Skeletal muscle tissue (tissue), 4 donors: ENCODE data around the gene HSD17B10. TPM values are rescaled to one million over a fixed set of nuclear protein-coding genes. Genes with fewer than 3 reads are reported as not detected.
"Not testable (repeated sequence)": the region's sequence is repeated elsewhere in the genome, so short reads cannot be mapped to it uniquely, and the experiment has no call there.

Experiments used
- H3K27ac ChIP-seq: one replicate; pipeline ENCODE4 v1.7.0; 2013; ENCODE audit warnings: mild to moderate bottlenecking, low read depth, low read length, inconsistent platforms
- H3K27me3 ChIP-seq, 3 donors: one replicate each; pipeline ENCODE4 v1.7.0; 2013; ENCODE audit warnings: low read length in 3 of 3; ENCODE audit not compliant: control insufficient read depth in 3 of 3, insufficient read depth in 3 of 3
- H3K36me3 ChIP-seq, 3 donors: one replicate each; pipeline ENCODE4 v1.7.0; 2013; ENCODE audit warnings: low read length in 3 of 3; ENCODE audit not compliant: control insufficient read depth in 3 of 3, insufficient read depth in 3 of 3
- H3K4me1 ChIP-seq, 3 donors: one replicate each; pipeline ENCODE4 v1.7.0; 2013; ENCODE audit warnings: low read length in 3 of 3, mild to moderate bottlenecking in 3 of 3; ENCODE audit not compliant: control insufficient read depth in 3 of 3, insufficient read depth in 3 of 3
- H3K4me3 ChIP-seq, 3 donors: one replicate each; pipeline ENCODE4 v1.7.0; 2013; ENCODE audit warnings: low read length in 3 of 3
- H3K9ac ChIP-seq, 3 donors: one replicate each; pipeline ENCODE4 v1.7.0; 2013; ENCODE audit warnings: low read length in 3 of 3, mild to moderate bottlenecking in 3 of 3, moderate library complexity in 2 of 3, low read depth in 1 of 3
- H3K9me3 ChIP-seq, 3 donors: one replicate each; pipeline ENCODE4 v1.7.0; 2013; ENCODE audit warnings: low read length in 3 of 3; ENCODE audit not compliant: control insufficient read depth in 3 of 3
- total RNA-seq: library from RNA; depleted of rRNA; stranded (reverse); fragments of >200 nt; gene quantifications from one replicate; pipeline ENCODE4 v1.2.3, GENCODE V29; 2014
- donor health status: Osteomylitis.

The HSD17B10 gene
- total RNA-seq = 62.1 TPM

- H3K4me3 ChIP-seq = peak within 1 kb of the TSS; percentile 84 to 90 (median 86)
- peaks cover 9 to 22% (median 20%) of the 10 kb centered on the region in 3 donors for H3K36me3 ChIP-seq
- peaks cover 0 to 2% (median 0%) of the 10 kb centered on the region in 3 donors for H3K27me3 ChIP-seq
- no peaks in the 10 kb centered on the region for H3K9me3 ChIP-seq
- peak within 1 kb of the TSS; percentile 82 to 85 (median 85) for H3K9ac ChIP-seq
- peaks cover 6 to 12% (median 7%) of the 10 kb centered on the region in 3 donors for H3K4me1 ChIP-seq
- peak within 1 kb of the TSS; percentile 79 for H3K27ac ChIP-seq
Measured at GRCh38 chrX:53433651-53434639, at the start of gene HSD17B10. TSS of gene HSD17B10 (minus strand) at chrX:53434370. CDS start at chrX:53434345, 25 bp downstream.

GRCh38 chrX:53483416-53483815 is 49.2 kb upstream of the HSD17B10 start:
- Histone ChIP-seq H3K27me3 (peaks cover 0 to 2% (median 0%) of the 10 kb centered on the region in 3 donors), H3K9me3 (no peaks in the 10 kb centered on the region), H3K36me3 (no peaks in the 10 kb centered on the region), H3K4me1 (peaks cover 0 to 2% (median 0%) of the 10 kb centered on the region in 3 donors), H3K4me3 (no peak overlapping the region), H3K9ac (no peak overlapping the region), H3K27ac (no peak overlapping the region)

GRCh38 chrX:53481816-53482465 is 47.8 kb upstream of the HSD17B10 start:
- no peaks in the 10 kb centered on the region for H3K36me3 ChIP-seq
- no peak overlapping the region for H3K9ac ChIP-seq
- no peak overlapping the region for H3K27ac ChIP-seq
- peaks cover 0 to 9% (median 0%) of the 10 kb centered on the region in 3 donors for H3K27me3 ChIP-seq
- peaks cover 0 to 2% (median 0%) of the 10 kb centered on the region in 3 donors for H3K4me1 ChIP-seq
- peak overlapping the region in 1 of 3 donors; percentile 4 for H3K4me3 ChIP-seq
- H3K9me3 ChIP-seq = no peaks in the 10 kb centered on the region

- H3K9me3 ChIP-seq = no peaks in the 10 kb centered on the region
Measured at GRCh38 chrX:53481093-53481492, 46.9 kb upstream of the HSD17B10 start.

GRCh38 chrX:53479301-53479700 is 45.1 kb upstream of the HSD17B10 start:
- H3K9me3 ChIP-seq = no peaks in the 10 kb centered on the region
- H3K27me3 ChIP-seq = peaks cover 0 to 9% (median 0%) of the 10 kb centered on the region in 3 donors
- H3K4me1 ChIP-seq = peaks cover 0 to 2% (median 0%) of the 10 kb centered on the region in 3 donors
- H3K4me3 ChIP-seq = no peak overlapping the region
- H3K36me3 ChIP-seq = no peaks in the 10 kb centered on the region
- no peak overlapping the region for H3K27ac ChIP-seq
- H3K9ac ChIP-seq = no peak overlapping the region

More at GRCh38 chrX:53481093-53481492, 46.9 kb upstream of the HSD17B10 start:
- Histone ChIP-seq H3K4me1 (peaks cover 0 to 2% (median 0%) of the 10 kb centered on the region in 3 donors), H3K36me3 (no peaks in the 10 kb centered on the region), H3K27ac (no peak overlapping the region), H3K9ac (no peak overlapping the region), H3K4me3 (no peak overlapping the region), H3K27me3 (peaks cover 0 to 9% (median 0%) of the 10 kb centered on the region in 3 donors)

GRCh38 chrX:53476371-53476770 is 42.2 kb upstream of the HSD17B10 start:
- Histone ChIP-seq H3K27me3 (peaks cover 0 to 27% (median 5%) of the 10 kb centered on the region in 3 donors), H3K9ac (no peak overlapping the region), H3K9me3 (no peaks in the 10 kb centered on the region), H3K4me3 (no peak overlapping the region), H3K27ac (no peak overlapping the region), H3K36me3 (no peaks in the 10 kb centered on the region), H3K4me1 (no peaks in the 10 kb centered on the region)

- no peaks in the 10 kb centered on the region for H3K9me3 ChIP-seq
- no peak overlapping the region for H3K27ac ChIP-seq
- no peak overlapping the region for H3K4me3 ChIP-seq
- H3K27me3 ChIP-seq = peaks cover 0 to 25% (median 5%) of the 10 kb centered on the region in 3 donors
- no peaks in the 10 kb centered on the region for H3K36me3 ChIP-seq
- H3K9ac ChIP-seq = no peak overlapping the region
- no peaks in the 10 kb centered on the region for H3K4me1 ChIP-seq
Measured at GRCh38 chrX:53474707-53475106, 40.5 kb upstream of the HSD17B10 start.

- Histone ChIP-seq H3K4me3 (no peak overlapping the region), H3K27me3 (peaks cover 0 to 18% (median 5%) of the 10 kb centered on the region in 3 donors), H3K4me1 (no peaks in the 10 kb centered on the region), H3K27ac (no peak overlapping the region), H3K9me3 (no peaks in the 10 kb centered on the region), H3K36me3 (no peaks in the 10 kb centered on the region), H3K9ac (no peak overlapping the region)
Measured at GRCh38 chrX:53471346-53471745, 37.2 kb upstream of the HSD17B10 start.

GRCh38 chrX:53468659-53469058 is 34.5 kb upstream of the HSD17B10 start:
- not testable (repeated sequence) for H3K9me3 ChIP-seq, H3K27ac ChIP-seq, H3K9ac ChIP-seq, H3K36me3 ChIP-seq, H3K4me1 ChIP-seq, H3K4me3 ChIP-seq
- peaks cover 0 to 11% (median 5%) of the 10 kb centered on the region in 3 donors for H3K27me3 ChIP-seq
